Measurements from ENCODE around the gene PTGES2.

GRCh38 chr9:128089299-128089698 is 38.2 kb downstream of the PTGES2 start:
- TF ChIP-seq GATA3 (IDR thresholded peaks at IDR 0.05; ENCODE audit: low read depth, low read length) (no peak), GATA2 (IDR thresholded peaks at IDR 0.05; ENCODE audit: low read depth, low read length) (no peak)

Data from SH-SY5Y (cell line).